ENCODE data around the gene MAN1A2. TPM values are rescaled to one million over a fixed set of nuclear protein-coding genes. Genes with fewer than 3 reads are reported as not detected.

MAN1A2 gene
- total and polyA plus RNA-seq, 4 experiments from 2014 or later: 17.5 to 66.5 (median 40.6) TPM

GRCh38 chr1:117366177-117367045, 838 bp upstream of the MAN1A2 start:
- H3K27ac Mint-ChIP-seq: peak overlapping the region; percentile 95 to 99 (median 97)
- peaks cover 0 to 5% (median 0%) of the 10 kb centered on the region in 8 donors for H3K9me3 Mint-ChIP-seq
- DNase-seq: peak; percentile 77 to 86 (median 80)
- Histone ChIP-seq H3K27ac (ENCODE audit: low read depth, low read length) (peak overlapping the region; percentile 70), H3K36me3 (ENCODE audit: insufficient read depth, low read length) (no peaks in the 10 kb centered on the region), H3K4me3 (ENCODE audit: low read length in 2 of 2) (peak overlapping the region; percentile 72 to 84), H3K9me3 (ENCODE audit: control insufficient read depth in 1 of 2, low read length in 2 of 2) (no peaks in the 10 kb centered on the region), H3K27me3 (ENCODE audit: insufficient read depth, low read length) (no peaks in the 10 kb centered on the region), H3K4me1 (ENCODE audit: insufficient read depth, low read length) (peaks cover 73% of the 10 kb centered on the region)
- intact Hi-C loops (cut with micrococcal nuclease): loop anchor here (1.0 to 10.0 kb wide), 8 partner anchors 36 to 563 kb away; partner anchors contain the start of genes GDAP2, TENT5C, TRIM45 and TTF2
- peaks cover 50 to 82% (median 60%) of the 10 kb centered on the region in 4 donors for H3K4me1 Mint-ChIP-seq
- H3K27me3 Mint-ChIP-seq: no peaks in the 10 kb centered on the region
- H3K4me3 Mint-ChIP-seq: peak overlapping the region; percentile 93 to 97 (median 96)
- ChIA-PET CTCF (ENCODE audit: partially characterized antibody) (interaction anchor here (0.7 to 1.1 kb wide), 4 partner anchors 15 to 120 kb away, joined by 3 to 6 read pairs (median 3); no protein-coding TSS in a partner anchor), POLR2A (ENCODE audit: partially characterized antibody) (interaction anchor here (0.9 to 3.0 kb wide), 17 partner anchors 8 to 563 kb away, joined by 3 to 27 read pairs (median 5); partner anchors contain the start of genes GDAP2, TTF2 and WDR3)
- H3K36me3 Mint-ChIP-seq: peaks cover 0 to 15% of the 10 kb centered on the region in 2 donors

GRCh38 chr1:117368116-117369108, 1.2 kb downstream of the MAN1A2 start:
- intact Hi-C loops (cut with micrococcal nuclease): loop anchor here (5.0 to 10.0 kb wide), 6 partner anchors 34 to 389 kb away; partner anchors contain the start of genes TRIM45 and TTF2
- peak overlapping the region; percentile 70 for H3K27ac ChIP-seq (ENCODE audit: low read depth, low read length)

GRCh38 chr1:117370071-117370470, 2.8 kb downstream of the MAN1A2 start:
- H3K4me3 Mint-ChIP-seq: peak overlapping the region; percentile 56 to 97 (median 82)
- peak overlapping the region in 2 of 7 donors; percentile 14 to 88 for H3K27ac Mint-ChIP-seq
- POLR2A ChIA-PET (ENCODE audit: partially characterized antibody): no interaction called here

More at GRCh38 chr1:117368116-117369108, 1.2 kb downstream of the MAN1A2 start:
- Histone ChIP-seq H3K36me3 (ENCODE audit: insufficient read depth, low read length) (no peaks in the 10 kb centered on the region), H3K4me3 (ENCODE audit: low read length in 2 of 2) (peak overlapping the region; percentile 72 to 92), H3K4me1 (ENCODE audit: insufficient read depth, low read length) (peaks cover 75% of the 10 kb centered on the region), H3K27me3 (ENCODE audit: insufficient read depth, low read length) (no peaks in the 10 kb centered on the region), H3K9me3 (ENCODE audit: control insufficient read depth in 1 of 2, low read length in 2 of 2) (no peaks in the 10 kb centered on the region)
- Mint-ChIP-seq H3K36me3 (peaks cover 0 to 15% of the 10 kb centered on the region in 2 donors), H3K4me3 (peak overlapping the region; percentile 91 to 97 (median 95)), H3K4me1 (peaks cover 51 to 82% (median 62%) of the 10 kb centered on the region in 4 donors), H3K9me3 (peaks cover 0 to 3% (median 0%) of the 10 kb centered on the region in 8 donors), H3K27me3 (no peaks in the 10 kb centered on the region), H3K27ac (peak overlapping the region; percentile 81 to 98 (median 94))
- ChIA-PET CTCF (ENCODE audit: partially characterized antibody) (interaction anchor here (1.2 to 1.8 kb wide), 3 partner anchors 167 to 386 kb away, joined by 3 to 4 read pairs (median 3); no protein-coding TSS in a partner anchor), POLR2A (ENCODE audit: partially characterized antibody) (interaction anchor here (1.0 to 3.0 kb wide), 8 partner anchors 10 to 308 kb away, joined by 3 to 18 read pairs (median 8); partner anchors contain the start of genes TENT5C and TTF2)
- peak in 2 of 5 donors; percentile 10 to 33 for DNase-seq

GRCh38 chr1:117370509-117370908, 3.3 kb downstream of the MAN1A2 start:
- H3K36me3 Mint-ChIP-seq: peaks cover 2 to 17% of the 10 kb centered on the region in 2 donors
- intact Hi-C loops (cut with micrococcal nuclease): no loop called here
- Histone ChIP-seq H3K9me3 (ENCODE audit: control insufficient read depth in 1 of 2, low read length in 2 of 2) (no peaks in the 10 kb centered on the region), H3K4me1 (ENCODE audit: insufficient read depth, low read length) (peaks cover 68% of the 10 kb centered on the region), H3K27me3 (ENCODE audit: insufficient read depth, low read length) (no peaks in the 10 kb centered on the region), H3K27ac (ENCODE audit: low read depth, low read length) (no peak overlapping the region), H3K36me3 (ENCODE audit: insufficient read depth, low read length) (no peaks in the 10 kb centered on the region), H3K4me3 (ENCODE audit: low read length in 2 of 2) (peak overlapping the region in 1 of 2 donors; percentile 42)
- no peak for DNase-seq
- ChIA-PET POLR2A (ENCODE audit: partially characterized antibody) (no interaction called here), CTCF (ENCODE audit: partially characterized antibody) (no interaction called here)
- H3K4me1 Mint-ChIP-seq: peaks cover 41 to 76% (median 59%) of the 10 kb centered on the region in 4 donors
- no peaks in the 10 kb centered on the region for H3K27me3 Mint-ChIP-seq
- peak overlapping the region in 3 of 7 donors; percentile 16 to 88 (median 37) for H3K27ac Mint-ChIP-seq
- H3K4me3 Mint-ChIP-seq: peak overlapping the region; percentile 56 to 97 (median 82)
- H3K9me3 Mint-ChIP-seq: peaks cover 0 to 3% (median 0%) of the 10 kb centered on the region in 8 donors

More at GRCh38 chr1:117370071-117370470, 2.8 kb downstream of the MAN1A2 start:
- H3K27me3 Mint-ChIP-seq: no peaks in the 10 kb centered on the region
- Histone ChIP-seq H3K27me3 (ENCODE audit: insufficient read depth, low read length) (no peaks in the 10 kb centered on the region), H3K9me3 (ENCODE audit: control insufficient read depth in 1 of 2, low read length in 2 of 2) (no peaks in the 10 kb centered on the region), H3K4me3 (ENCODE audit: low read length in 2 of 2) (peak overlapping the region in 1 of 2 donors; percentile 42), H3K4me1 (ENCODE audit: insufficient read depth, low read length) (peaks cover 72% of the 10 kb centered on the region), H3K27ac (ENCODE audit: low read depth, low read length) (no peak overlapping the region), H3K36me3 (ENCODE audit: insufficient read depth, low read length) (no peaks in the 10 kb centered on the region)
- peaks cover 0 to 3% (median 0%) of the 10 kb centered on the region in 8 donors for H3K9me3 Mint-ChIP-seq
- intact Hi-C loops (cut with micrococcal nuclease): no loop called here
- DNase-seq: no peak
- CTCF ChIA-PET (ENCODE audit: partially characterized antibody): interaction anchor here (1.3 to 1.8 kb wide), 2 partner anchors 165 to 384 kb away, joined by 3 to 4 read pairs; no protein-coding TSS in a partner anchor
- H3K4me1 Mint-ChIP-seq: peaks cover 43 to 81% (median 62%) of the 10 kb centered on the region in 4 donors
- peaks cover 0 to 17% of the 10 kb centered on the region in 2 donors for H3K36me3 Mint-ChIP-seq

GRCh38 chr1:117371441-117372151, 4.3 kb downstream of the MAN1A2 start:
- Histone ChIP-seq H3K27me3 (ENCODE audit: insufficient read depth, low read length) (no peaks in the 10 kb centered on the region), H3K27ac (ENCODE audit: low read depth, low read length) (no peak overlapping the region), H3K9me3 (ENCODE audit: control insufficient read depth in 1 of 2, low read length in 2 of 2) (no peaks in the 10 kb centered on the region), H3K4me1 (ENCODE audit: insufficient read depth, low read length) (peaks cover 62% of the 10 kb centered on the region), H3K36me3 (ENCODE audit: insufficient read depth, low read length) (no peaks in the 10 kb centered on the region), H3K4me3 (ENCODE audit: low read length in 2 of 2) (no peak overlapping the region)
- peak overlapping the region; percentile 4 to 96 (median 67) for H3K4me3 Mint-ChIP-seq
- ChIA-PET POLR2A (ENCODE audit: partially characterized antibody) (no interaction called here), CTCF (ENCODE audit: partially characterized antibody) (no interaction called here)
- H3K36me3 Mint-ChIP-seq: peaks cover 9 to 16% of the 10 kb centered on the region in 2 donors
- peak overlapping the region in 4 of 7 donors; percentile 39 to 85 (median 52) for H3K27ac Mint-ChIP-seq
- intact Hi-C loops (cut with micrococcal nuclease): no loop called here
- H3K9me3 Mint-ChIP-seq: no peaks in the 10 kb centered on the region
- H3K27me3 Mint-ChIP-seq: no peaks in the 10 kb centered on the region
- no peak for DNase-seq
- peaks cover 38 to 71% (median 56%) of the 10 kb centered on the region in 4 donors for H3K4me1 Mint-ChIP-seq

- Histone ChIP-seq H3K9me3 (ENCODE audit: control insufficient read depth in 1 of 2, low read length in 2 of 2) (no peaks in the 10 kb centered on the region), H3K4me1 (ENCODE audit: insufficient read depth, low read length) (peaks cover 62% of the 10 kb centered on the region), H3K4me3 (ENCODE audit: low read length in 2 of 2) (no peak overlapping the region), H3K27ac (ENCODE audit: low read depth, low read length) (no peak overlapping the region), H3K27me3 (ENCODE audit: insufficient read depth, low read length) (no peaks in the 10 kb centered on the region), H3K36me3 (ENCODE audit: insufficient read depth, low read length) (no peaks in the 10 kb centered on the region)
- no peak for DNase-seq
- POLR2A ChIA-PET (ENCODE audit: partially characterized antibody): no interaction called here
- peaks cover 35 to 67% (median 55%) of the 10 kb centered on the region in 4 donors for H3K4me1 Mint-ChIP-seq
- intact Hi-C loops (cut with micrococcal nuclease): no loop called here
- H3K27me3 Mint-ChIP-seq: no peaks in the 10 kb centered on the region
- peak overlapping the region in 6 of 8 donors; percentile 3 to 72 (median 34) for H3K4me3 Mint-ChIP-seq
- no peaks in the 10 kb centered on the region for H3K9me3 Mint-ChIP-seq
- CTCF ChIA-PET (ENCODE audit: partially characterized antibody): interaction anchor here (1.0 kb wide), 1 partner anchor 162 kb away, joined by 4 read pairs; no protein-coding TSS in a partner anchor
- H3K36me3 Mint-ChIP-seq: peaks cover 9 to 11% of the 10 kb centered on the region in 2 donors
- H3K27ac Mint-ChIP-seq: peak overlapping the region in 1 of 7 donors; percentile 3
These were observed 5.7 kb downstream of the MAN1A2 start for GRCh38 chr1:117372863-117373412.

Measured in CD4-positive, alpha-beta memory T cell (primary cell).